Measurements from ENCODE around the gene CREB3L2.
"Not testable (repeated sequence)": the region's sequence is repeated elsewhere in the genome, so short reads cannot be mapped to it uniquely, and the experiment has no call there.

CREB3L2 gene

GRCh38 chr7:137984181-137985041 lies 17.5 kb downstream of the CREB3L2 start:
- DNase-seq (ENCODE audit: low read depth in 1 of 2, low spot score in 1 of 2): no peak
- TF ChIP-seq CTCF (IDR thresholded peaks at IDR 0.05; ENCODE audit: insufficient read depth, low read length) (no peak), POLR2AphosphoS5 (IDR thresholded peaks at IDR 0.05; ENCODE audit: low read depth) (no peak), REST (IDR thresholded peaks at IDR 0.05; ENCODE audit: insufficient replicate concordance, low read depth) (no peak), GABPA (IDR thresholded peaks at IDR 0.05; ENCODE audit: low read depth) (no peak), SPI1 (IDR thresholded peaks at IDR 0.05; ENCODE audit: borderline replicate concordance, low read depth) (no peak)
- H3K4me3 ChIP-seq (replicated peaks; ENCODE audit: insufficient read depth, low read length): no peak overlapping the region
- no peaks in the 10 kb centered on the region for H3K27me3 ChIP-seq (ENCODE audit: insufficient read depth, poor library complexity, severe bottlenecking)
- H3K27ac ChIP-seq (replicated peaks): no peak overlapping the region

- Histone ChIP-seq H3K4me3 (replicated peaks; ENCODE audit: insufficient read depth, low read length) (no peak overlapping the region), H3K27ac (replicated peaks) (no peak overlapping the region), H3K27me3 (ENCODE audit: insufficient read depth, poor library complexity, severe bottlenecking) (no peaks in the 10 kb centered on the region)
- DNase-seq (ENCODE audit: low read depth in 1 of 2, low spot score in 1 of 2): no peak
- TF ChIP-seq GABPA (IDR thresholded peaks at IDR 0.05; ENCODE audit: low read depth): no peak
- TF ChIP-seq POLR2AphosphoS5 (IDR thresholded peaks at IDR 0.05; ENCODE audit: low read depth): no peak
- no peak for TF ChIP-seq SPI1 (IDR thresholded peaks at IDR 0.05; ENCODE audit: borderline replicate concordance, low read depth)
- TF ChIP-seq CTCF (IDR thresholded peaks at IDR 0.05; ENCODE audit: insufficient read depth, low read length): no peak
- no peak for TF ChIP-seq REST (IDR thresholded peaks at IDR 0.05; ENCODE audit: insufficient replicate concordance, low read depth)
Observed at GRCh38 chr7:137983323-137984008, 18.4 kb downstream of the CREB3L2 start.

GRCh38 chr7:137982394-137982793 lies 19.5 kb downstream of the CREB3L2 start:
- H3K4me3 ChIP-seq (replicated peaks; ENCODE audit: insufficient read depth, low read length): not testable (repeated sequence)

GRCh38 chr7:137981668-137982067 lies 20.2 kb downstream of the CREB3L2 start:
- Histone ChIP-seq H3K27ac (replicated peaks) (peak overlapping the region; percentile 24; the same call in 1 of the 2 replicates), H3K27me3 (ENCODE audit: insufficient read depth, poor library complexity, severe bottlenecking) (no peaks in the 10 kb centered on the region), H3K4me3 (replicated peaks; ENCODE audit: insufficient read depth, low read length) (no peak overlapping the region)
- DNase-seq (ENCODE audit: low read depth in 1 of 2, low spot score in 1 of 2): no peak
- TF ChIP-seq REST (IDR thresholded peaks at IDR 0.05; ENCODE audit: insufficient replicate concordance, low read depth): no peak
- no peak for TF ChIP-seq CTCF (IDR thresholded peaks at IDR 0.05; ENCODE audit: insufficient read depth, low read length)
- TF ChIP-seq SPI1 (IDR thresholded peaks at IDR 0.05; ENCODE audit: borderline replicate concordance, low read depth): no peak
- TF ChIP-seq GABPA (IDR thresholded peaks at IDR 0.05; ENCODE audit: low read depth): no peak
- no peak for TF ChIP-seq POLR2AphosphoS5 (IDR thresholded peaks at IDR 0.05; ENCODE audit: low read depth)

More at GRCh38 chr7:137982394-137982793, 19.5 kb downstream of the CREB3L2 start:
- not testable (repeated sequence) for H3K27ac ChIP-seq (replicated peaks); H3K27me3 ChIP-seq (ENCODE audit: insufficient read depth, poor library complexity, severe bottlenecking); DNase-seq (ENCODE audit: low read depth in 1 of 2, low spot score in 1 of 2)

Measured in HL-60 (cell line).